Liver (tissue), 9 donors: ENCODE results near the gene IGHMBP2. TPM values are rescaled to one million over a fixed set of nuclear protein-coding genes. Genes with fewer than 3 reads are reported as not detected.
A peak's percentile ranks its signal among the peaks of the same experiment; 100 is the strongest.

Experiments
- DNase-seq: peaks from one replicate; pipeline ENCODE4 v3.0.0-alpha.2; 2017; ENCODE audit warnings: low spot score
- H3K27ac ChIP-seq, 2 donors: one replicate each; pipeline ENCODE4 v1.7.0; 2013; ENCODE audit warnings: inconsistent platforms in 2 of 2, low read length in 2 of 2, control low read depth in 1 of 2, low read depth in 1 of 2, mild to moderate bottlenecking in 1 of 2
- H3K27me3 ChIP-seq, 4 donors: one replicate each; pipeline versions ENCODE4 v1.6.1 to v1.7.0; 2013; ENCODE audit warnings: low read length in 3 of 4, inconsistent platforms in 1 of 4, mild to moderate bottlenecking in 1 of 4, moderate library complexity in 1 of 4; ENCODE audit not compliant: control insufficient read depth in 4 of 4, insufficient read depth in 4 of 4
- H3K36me3 ChIP-seq, 4 donors: one replicate each; pipeline versions ENCODE4 v1.6.1 to v1.7.0; 2013; ENCODE audit warnings: low read length in 3 of 4, mild to moderate bottlenecking in 3 of 4, low read depth in 1 of 4, moderate library complexity in 1 of 4; ENCODE audit not compliant: control insufficient read depth in 4 of 4, insufficient read depth in 3 of 4
- H3K4me1 ChIP-seq, 4 donors: one replicate each; pipeline versions ENCODE4 v1.6.1 to v1.7.0; 2013; ENCODE audit warnings: low read length in 3 of 4, mild to moderate bottlenecking in 3 of 4, moderate library complexity in 1 of 4; ENCODE audit not compliant: control insufficient read depth in 4 of 4, insufficient read depth in 4 of 4
- H3K4me3 ChIP-seq, 3 donors: one replicate each; pipeline versions ENCODE4 v1.6.1 to v1.7.0; 2013; ENCODE audit warnings: low read length in 3 of 3, control low read depth in 1 of 3, low read depth in 1 of 3, mild to moderate bottlenecking in 1 of 3
- H3K9ac ChIP-seq, 2 donors: one replicate each; pipeline ENCODE4 v1.7.0; 2013; ENCODE audit warnings: low read length in 2 of 2, mild to moderate bottlenecking in 2 of 2, moderate library complexity in 2 of 2, control low read depth in 1 of 2, low read depth in 1 of 2
- H3K9me3 ChIP-seq, 4 donors: one replicate each; pipeline versions ENCODE4 v1.6.1 to v1.7.0; 2013; ENCODE audit warnings: low read length in 3 of 4; ENCODE audit not compliant: control insufficient read depth in 4 of 4
- EGR1 ChIP-seq, 2 donors: IDR thresholded peaks; 2 replicates each; pipeline ENCODE4 v1.6.1; 2016 to 2018; ENCODE audit warnings: antibody characterized with exemption in 2 of 2, low read depth in 2 of 2
- FOXA1 ChIP-seq: IDR thresholded peaks from 2 replicates; pipeline ENCODE4 v1.6.1; 2016; ENCODE audit warnings: antibody characterized with exemption
- GABPA ChIP-seq, 2 donors: IDR thresholded peaks in 1 of 2; conservative IDR thresholded peaks in 1 of 2; 2 replicates each; pipeline ENCODE4 v1.6.1; 2016; ENCODE audit warnings: antibody characterized with exemption in 2 of 2, mild to moderate bottlenecking in 1 of 2, moderate library complexity in 1 of 2
- HNF4A ChIP-seq, 2 donors: conservative IDR thresholded peaks; 2 replicates each; pipeline ENCODE4 v1.6.1; 2016; ENCODE audit warnings: antibody characterized with exemption in 2 of 2, mild to moderate bottlenecking in 2 of 2
- HNF4G ChIP-seq: IDR thresholded peaks from 2 replicates; pipeline ENCODE4 v1.6.1; 2016; ENCODE audit warnings: antibody characterized with exemption
- JUND ChIP-seq, 2 donors: IDR thresholded peaks; 2 replicates each; pipeline ENCODE4 v1.6.1; 2016; ENCODE audit warnings: antibody characterized with exemption in 2 of 2
- NR2F2 ChIP-seq: IDR thresholded peaks from 2 replicates; pipeline ENCODE4 v1.6.1; 2016; ENCODE audit warnings: antibody characterized with exemption
- RAD21 ChIP-seq, 2 donors: IDR thresholded peaks; 2 replicates each; pipeline ENCODE4 v1.6.1; 2016; ENCODE audit warnings: antibody characterized with exemption in 2 of 2, mild to moderate bottlenecking in 2 of 2
- RXRA ChIP-seq, 2 donors: IDR thresholded peaks; 2 replicates each; pipeline ENCODE4 v1.6.1; 2017 to 2018; ENCODE audit warnings: antibody characterized with exemption in 2 of 2, mild to moderate bottlenecking in 1 of 2
- TAF1 ChIP-seq: conservative IDR thresholded peaks from 2 replicates; pipeline ENCODE4 v1.6.1; 2016; ENCODE audit warnings: antibody characterized with exemption, mild to moderate bottlenecking
- YY1 ChIP-seq: IDR thresholded peaks from 2 replicates; pipeline ENCODE4 v1.6.1; 2016; ENCODE audit warnings: antibody characterized with exemption, mild to moderate bottlenecking
- WGBS: extraction: QIAGEN DNeasy Blood & Tissue Kit; methylation state at CpG from one replicate; pipeline ENCODE4 v1.1.7; 2013; 5-methylcytosine and 5-hydroxymethylcytosine counted together
- polyA plus RNA-seq, 2 donors: library from polyadenylated mRNA; stranded (reverse) in 1 of 2; unstranded in 1 of 2; fragments of 200-250 nt in 1 of 2; fragments of >200 nt in 1 of 2; fragmentation: Nextera tagmentation in 1 of 2; extraction: Ambion mirVana in 1 of 2; gene quantifications; one replicate each; pipeline versions ENCODE4 v1.2.1 to v1.2.3, GENCODE V29; 2013 to 2015
- total RNA-seq, 2 donors: library from RNA; depleted of rRNA; stranded (reverse); fragments of >200 nt; gene quantifications; one replicate each; pipeline ENCODE4 v1.2.3, GENCODE V29; 2014
- TF ChIP-seq, protein P1 (sequence below): IDR thresholded peaks from 2 replicates; pipeline ENCODE4 v1.6.1; 2016; ENCODE audit warnings: antibody characterized with exemption
- TF ChIP-seq, protein P2 (sequence below): IDR thresholded peaks from 2 replicates; pipeline ENCODE4 v1.6.1; 2016; ENCODE audit warnings: antibody characterized with exemption
- TF ChIP-seq, protein P3 (sequence below): IDR thresholded peaks from 2 replicates; pipeline ENCODE4 v1.6.1; 2016; ENCODE audit warnings: antibody characterized with exemption
- donor health status: healthy.
- donor health status: healthy.
- donor health status: healthy.
- donor health status: healthy.
- donor health status: healthy.

The IGHMBP2 gene
- total and polyA plus RNA-seq, 4 donors, result 5.7 to 14.0 (median 7.0) TPM

DNA sequence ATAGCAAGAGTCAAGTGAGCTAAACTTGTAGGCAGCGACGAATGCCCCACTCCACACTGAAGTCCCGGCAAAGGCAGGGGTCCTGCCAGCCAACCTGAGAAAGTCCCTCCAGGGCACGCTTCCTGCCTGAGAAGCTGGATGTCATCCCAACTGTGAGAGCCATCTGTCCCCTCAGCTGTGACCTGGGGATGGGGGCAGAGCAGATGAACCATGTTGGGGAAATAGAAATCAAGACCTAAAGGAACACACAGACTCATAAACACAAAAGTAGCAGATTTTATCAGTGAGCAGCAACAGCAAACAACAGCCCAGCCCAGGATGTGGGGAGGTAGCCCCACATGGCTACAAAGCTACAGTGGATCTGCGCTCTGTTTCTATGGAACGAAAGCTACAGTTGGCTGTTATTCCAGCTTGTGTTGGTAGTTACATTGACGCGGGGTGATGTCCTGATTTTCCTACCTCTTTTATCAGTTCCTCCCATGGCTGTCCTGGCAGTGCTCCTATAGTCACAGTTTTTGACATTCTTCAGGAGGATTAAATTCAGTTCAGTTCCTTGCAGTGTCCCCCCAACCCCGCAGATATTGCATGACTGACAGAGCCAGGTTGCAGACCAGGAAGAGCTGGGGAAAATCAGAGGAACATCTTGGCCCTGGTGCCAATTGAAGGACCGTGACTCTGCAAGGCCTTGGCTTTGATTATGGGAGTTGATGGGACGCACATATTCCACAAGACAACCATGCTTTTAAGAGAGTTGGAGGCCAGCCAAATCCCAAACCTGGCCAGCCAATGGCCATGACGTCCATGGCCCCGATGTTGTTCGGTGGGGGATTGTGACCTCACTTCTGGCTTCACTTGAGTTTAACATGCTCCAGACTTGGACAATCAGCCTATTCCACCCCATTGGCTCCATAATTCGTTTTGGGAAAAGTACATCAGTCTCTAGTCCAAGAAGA is 62.5 kb downstream of the IGHMBP2 start:
- 90% methylated on average over 15 of the region's 15 CpGs for WGBS
- no peaks in the 10 kb centered on the region for H3K9me3 ChIP-seq
- H3K4me1 ChIP-seq, result no peaks in the 10 kb centered on the region
- H3K27me3 ChIP-seq, result no peaks in the 10 kb centered on the region
- H3K36me3 ChIP-seq, result no peaks in the 10 kb centered on the region
- no peak overlapping the region for H3K4me3 ChIP-seq
- no peak overlapping the region for H3K9ac ChIP-seq
- H3K27ac ChIP-seq, result no peak overlapping the region
- TF ChIP-seq TAF1 (no peak), RAD21 (IDR thresholded peaks at IDR 0.05) (no peak)
- TF ChIP-seq, protein P1, sequence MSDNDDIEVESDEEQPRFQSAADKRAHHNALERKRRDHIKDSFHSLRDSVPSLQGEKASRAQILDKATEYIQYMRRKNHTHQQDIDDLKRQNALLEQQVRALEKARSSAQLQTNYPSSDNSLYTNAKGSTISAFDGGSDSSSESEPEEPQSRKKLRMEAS, result no peak
- peak; percentile 12 for DNase-seq

DNA sequence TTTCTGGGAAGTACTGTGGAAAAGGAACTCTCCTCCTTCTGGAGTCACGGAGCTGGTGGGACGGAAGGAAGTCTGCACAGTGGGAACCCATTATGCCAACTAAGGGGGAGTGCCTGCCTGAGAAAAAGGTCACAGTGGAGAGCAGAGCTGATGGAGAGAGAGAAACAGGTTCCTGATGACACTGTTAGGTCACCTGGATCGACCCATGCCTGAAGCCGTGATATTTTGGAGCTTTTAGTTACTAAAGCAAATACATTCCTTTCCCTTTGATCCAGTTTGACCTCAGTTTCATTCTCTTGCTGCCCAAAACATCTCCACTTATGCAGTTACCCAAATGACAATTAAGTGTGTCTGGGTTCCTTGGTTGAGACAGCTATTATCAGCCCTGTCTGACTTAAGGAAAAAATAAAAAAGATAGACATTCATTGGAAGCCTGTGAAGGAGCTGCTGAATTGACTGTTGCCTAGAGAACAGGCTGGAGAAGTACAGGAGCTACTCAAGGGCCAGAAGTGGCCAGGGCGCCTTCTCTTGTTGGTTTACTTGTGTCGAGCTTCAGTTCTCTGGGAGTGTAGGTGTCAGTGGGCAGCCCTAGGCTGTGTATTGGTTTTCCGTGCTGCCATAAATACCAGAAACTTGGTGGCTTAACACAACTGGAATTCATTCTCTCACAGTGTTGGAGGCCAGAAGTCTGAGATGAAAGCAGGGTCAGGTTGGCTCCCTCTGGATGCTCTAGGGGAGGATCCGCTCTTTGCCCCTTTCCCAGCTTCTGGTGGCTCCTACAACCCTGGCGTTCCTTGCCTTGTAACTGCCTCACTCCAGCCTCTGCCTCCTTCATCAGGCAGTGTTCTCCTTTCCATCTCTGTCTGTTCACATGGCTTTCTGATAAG is 63.4 kb downstream of the IGHMBP2 start:
- no peak for TF ChIP-seq RXRA (IDR thresholded peaks at IDR 0.05)
- TF ChIP-seq, protein P2, sequence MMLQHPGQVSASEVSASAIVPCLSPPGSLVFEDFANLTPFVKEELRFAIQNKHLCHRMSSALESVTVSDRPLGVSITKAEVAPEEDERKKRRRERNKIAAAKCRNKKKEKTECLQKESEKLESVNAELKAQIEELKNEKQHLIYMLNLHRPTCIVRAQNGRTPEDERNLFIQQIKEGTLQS, result no peak
- TF ChIP-seq NR2F2, result no peak
- TF ChIP-seq, protein P1, result no peak
- TF ChIP-seq FOXA1, result no peak
- TF ChIP-seq YY1, result no peak
- TF ChIP-seq EGR1 (IDR thresholded peaks at IDR 0.05; ENCODE audit: low read depth in 2 of 2), result no peak
- TF ChIP-seq GABPA (IDR thresholded peaks at IDR 0.05 in 1 of 2, conservative IDR thresholded peaks at IDR 0.05 in 1 of 2), result no peak
- no peak for TF ChIP-seq HNF4A (conservative IDR thresholded peaks at IDR 0.05)
- TF ChIP-seq RAD21 (IDR thresholded peaks at IDR 0.05), result no peak
- no peak for TF ChIP-seq TAF1
- TF ChIP-seq, protein P3, sequence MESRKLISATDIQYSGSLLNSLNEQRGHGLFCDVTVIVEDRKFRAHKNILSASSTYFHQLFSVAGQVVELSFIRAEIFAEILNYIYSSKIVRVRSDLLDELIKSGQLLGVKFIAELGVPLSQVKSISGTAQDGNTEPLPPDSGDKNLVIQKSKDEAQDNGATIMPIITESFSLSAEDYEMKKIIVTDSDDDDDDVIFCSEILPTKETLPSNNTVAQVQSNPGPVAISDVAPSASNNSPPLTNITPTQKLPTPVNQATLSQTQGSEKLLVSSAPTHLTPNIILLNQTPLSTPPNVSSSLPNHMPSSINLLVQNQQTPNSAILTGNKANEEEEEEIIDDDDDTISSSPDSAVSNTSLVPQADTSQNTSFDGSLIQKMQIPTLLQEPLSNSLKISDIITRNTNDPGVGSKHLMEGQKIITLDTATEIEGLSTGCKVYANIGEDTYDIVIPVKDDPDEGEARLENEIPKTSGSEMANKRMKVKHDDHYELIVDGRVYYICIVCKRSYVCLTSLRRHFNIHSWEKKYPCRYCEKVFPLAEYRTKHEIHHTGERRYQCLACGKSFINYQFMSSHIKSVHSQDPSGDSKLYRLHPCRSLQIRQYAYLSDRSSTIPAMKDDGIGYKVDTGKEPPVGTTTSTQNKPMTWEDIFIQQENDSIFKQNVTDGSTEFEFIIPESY, result no peak
- no peak for TF ChIP-seq JUND (IDR thresholded peaks at IDR 0.05)
- TF ChIP-seq HNF4G, result no peak
- Histone ChIP-seq H3K4me3 (no peak overlapping the region), H3K9ac (no peak overlapping the region), H3K36me3 (no peaks in the 10 kb centered on the region), H3K4me1 (no peaks in the 10 kb centered on the region), H3K27me3 (no peaks in the 10 kb centered on the region), H3K27ac (no peak overlapping the region), H3K9me3 (no peaks in the 10 kb centered on the region)
- WGBS, result 92% methylated on average over 9 of the region's 9 CpGs
- DNase-seq, result peak; percentile 24
